ENCODE data around the gene ATE1. TPM values are rescaled to one million over a fixed set of nuclear protein-coding genes. Genes with fewer than 3 reads are reported as not detected.

Gene ATE1
- total RNA-seq, 4 donors from 2014 or later: 31.4 to 47.9 (median 38.3) TPM

GRCh38 chr10:121843379-121843778, 84.5 kb downstream of the ATE1 start:
- Histone ChIP-seq H3K4me1 (no peaks in the 10 kb centered on the region), H3K9me3 (no peaks in the 10 kb centered on the region), H3K4me3 (no peak overlapping the region), H3K27ac (no peak overlapping the region), H3K36me3 (peaks cover 0 to 11% (median 0%) of the 10 kb centered on the region in 3 donors), H3K27me3 (no peaks in the 10 kb centered on the region)
- no peak for DNase-seq
- TF ChIP-seq POLR2A (IDR thresholded peaks at IDR 0.05) (no peak), CTCF (IDR thresholded peaks at IDR 0.05) (no peak)

- no peaks in the 10 kb centered on the region for H3K9me3 ChIP-seq
- no peaks in the 10 kb centered on the region for H3K36me3 ChIP-seq
- TF ChIP-seq POLR2A (IDR thresholded peaks at IDR 0.05) (no peak), CTCF (IDR thresholded peaks at IDR 0.05) (no peak)
- H3K27ac ChIP-seq: no peak overlapping the region
- no peak for DNase-seq
- H3K4me1 ChIP-seq: no peaks in the 10 kb centered on the region
- no peaks in the 10 kb centered on the region for H3K27me3 ChIP-seq
- no peak overlapping the region for H3K4me3 ChIP-seq
Measured at GRCh38 chr10:121841862-121842261, 86.0 kb downstream of the ATE1 start.

- Histone ChIP-seq H3K4me3 (no peak overlapping the region), H3K4me1 (no peaks in the 10 kb centered on the region), H3K27ac (no peak overlapping the region), H3K27me3 (no peaks in the 10 kb centered on the region), H3K9me3 (no peaks in the 10 kb centered on the region), H3K36me3 (peaks cover 0 to 19% (median 0%) of the 10 kb centered on the region in 3 donors)
- DNase-seq: no peak
- TF ChIP-seq POLR2A (IDR thresholded peaks at IDR 0.05): no peak
- TF ChIP-seq CTCF (IDR thresholded peaks at IDR 0.05): no peak
Measured at GRCh38 chr10:121838931-121839330, 88.9 kb downstream of the ATE1 start.

- TF ChIP-seq CTCF (IDR thresholded peaks at IDR 0.05) (no peak), POLR2A (IDR thresholded peaks at IDR 0.05) (no peak)
- Histone ChIP-seq H3K27ac (no peak overlapping the region), H3K9me3 (no peaks in the 10 kb centered on the region), H3K36me3 (peaks cover 0 to 19% (median 0%) of the 10 kb centered on the region in 3 donors), H3K27me3 (no peaks in the 10 kb centered on the region), H3K4me1 (no peaks in the 10 kb centered on the region), H3K4me3 (no peak overlapping the region)
- no peak for DNase-seq
Measured at GRCh38 chr10:121838149-121838548, 89.7 kb downstream of the ATE1 start.

- TF ChIP-seq POLR2A (IDR thresholded peaks at IDR 0.05) (no peak), CTCF (IDR thresholded peaks at IDR 0.05) (no peak)
- no peaks in the 10 kb centered on the region for H3K27me3 ChIP-seq
- H3K4me3 ChIP-seq: no peak overlapping the region
- H3K36me3 ChIP-seq: peaks cover 0 to 19% (median 0%) of the 10 kb centered on the region in 3 donors
- H3K27ac ChIP-seq: no peak overlapping the region
- H3K4me1 ChIP-seq: peaks cover 0 to 3% (median 0%) of the 10 kb centered on the region in 4 donors
- DNase-seq: no peak
- H3K9me3 ChIP-seq: no peaks in the 10 kb centered on the region
Measured at GRCh38 chr10:121836171-121836570, 91.7 kb downstream of the ATE1 start.

GRCh38 chr10:121835376-121835775, 92.5 kb downstream of the ATE1 start:
- TF ChIP-seq POLR2A (IDR thresholded peaks at IDR 0.05) (no peak), CTCF (IDR thresholded peaks at IDR 0.05) (no peak)
- Histone ChIP-seq H3K9me3 (no peaks in the 10 kb centered on the region), H3K4me1 (peaks cover 0 to 3% (median 0%) of the 10 kb centered on the region in 4 donors)

More at GRCh38 chr10:121835376-121835775, 92.5 kb downstream of the ATE1 start:
- no peak overlapping the region for H3K4me3 ChIP-seq
- peaks cover 0 to 19% (median 0%) of the 10 kb centered on the region in 3 donors for H3K36me3 ChIP-seq
- H3K27me3 ChIP-seq: no peaks in the 10 kb centered on the region
- DNase-seq: no peak
- no peak overlapping the region for H3K27ac ChIP-seq

Data from Peyer's patch (tissue), 4 donors.